ENCODE data around the gene IFNG. TPM values are rescaled to one million over a fixed set of nuclear protein-coding genes. Genes with fewer than 3 reads are reported as not detected.
A peak's percentile ranks its signal among the peaks of the same experiment; 100 is the strongest.

Gene IFNG
- total and polyA plus RNA-seq, 10 donors: 0.23 to 2.2 (median 0.60) TPM; not detected in 1

GRCh38 chr12:68158432-68158831 is 1.1 kb downstream of the IFNG start:
- TF ChIP-seq POLR2AphosphoS5 (IDR thresholded peaks at IDR 0.05) (no peak), CTCF (IDR thresholded peaks at IDR 0.05 in 8 of 11, conservative IDR thresholded peaks at IDR 0.05 in 3 of 11) (peak in 9 of 11 experiments; percentile 4 to 55 (median 35)), POLR2A (IDR thresholded peaks at IDR 0.05) (no peak)
- H3K4me3 ChIP-seq: peak overlapping the region in 1 of 8 donors; percentile 40
- H3K36me3 ChIP-seq: no peaks in the 10 kb centered on the region
- H3K27ac ChIP-seq: peak overlapping the region in 1 of 8 donors; percentile 3
- H3K27me3 ChIP-seq (replicated peaks in 1 of 7): no peaks in the 10 kb centered on the region
- 33 to 56% (median 40%) methylated on average over 2 of the region's 2 CpGs for WGBS, 5 donors
- intact Hi-C loops (cut with DNase I; ENCODE audit: low total_unique reads): no loop called here
- peaks cover 0 to 16% (median under 1%) of the 10 kb centered on the region in 6 donors for H3K4me1 ChIP-seq
- DNase-seq: no peak
- no peaks in the 10 kb centered on the region for H3K9me3 ChIP-seq

GRCh38 chr12:68157380-68157779 is 2.2 kb downstream of the IFNG start:
- H3K4me3 ChIP-seq: peak overlapping the region in 1 of 8 donors; percentile 40
- no peak for TF ChIP-seq POLR2AphosphoS5 (IDR thresholded peaks at IDR 0.05)
- no peak for TF ChIP-seq POLR2A (IDR thresholded peaks at IDR 0.05)
- TF ChIP-seq CTCF (IDR thresholded peaks at IDR 0.05 in 8 of 11, conservative IDR thresholded peaks at IDR 0.05 in 3 of 11): no peak
- DNase-seq: no peak
- H3K27ac ChIP-seq: peak overlapping the region in 1 of 8 donors; percentile 33
- H3K4me1 ChIP-seq: peaks cover 0 to 11% (median 0%) of the 10 kb centered on the region in 6 donors
- intact Hi-C loops (cut with DNase I; ENCODE audit: low total_unique reads): no loop called here
- H3K36me3 ChIP-seq: no peaks in the 10 kb centered on the region
- no peaks in the 10 kb centered on the region for H3K27me3 ChIP-seq (replicated peaks in 1 of 7)
- WGBS, 5 donors: 51 to 65% (median 54%) methylated on average over 4 of the region's 4 CpGs
- H3K9me3 ChIP-seq: no peaks in the 10 kb centered on the region

GRCh38 chr12:68156636-68157035 is 2.9 kb downstream of the IFNG start:
- no peaks in the 10 kb centered on the region for H3K36me3 ChIP-seq

GRCh38 chr12:68154779-68155178 is 4.8 kb downstream of the IFNG start:
- Histone ChIP-seq H3K4me3 (no peak overlapping the region), H3K4me1 (peaks cover 0 to 11% (median 0%) of the 10 kb centered on the region in 6 donors), H3K27ac (no peak overlapping the region), H3K36me3 (no peaks in the 10 kb centered on the region), H3K27me3 (replicated peaks in 1 of 7) (no peaks in the 10 kb centered on the region), H3K9me3 (no peaks in the 10 kb centered on the region)
- 59 to 88% (median 76%) methylated on average over 1 of the region's 1 CpG for WGBS, 5 donors
- no peak for DNase-seq
- TF ChIP-seq POLR2AphosphoS5 (IDR thresholded peaks at IDR 0.05) (no peak), CTCF (IDR thresholded peaks at IDR 0.05 in 8 of 11, conservative IDR thresholded peaks at IDR 0.05 in 3 of 11) (no peak), POLR2A (IDR thresholded peaks at IDR 0.05) (no peak)
- intact Hi-C loops (cut with DNase I; ENCODE audit: low total_unique reads): no loop called here

More at GRCh38 chr12:68156636-68157035, 2.9 kb downstream of the IFNG start:
- 63 to 71% (median 68%) methylated on average over 1 of the region's 1 CpG for WGBS, 5 donors
- H3K9me3 ChIP-seq: no peaks in the 10 kb centered on the region
- intact Hi-C loops (cut with DNase I; ENCODE audit: low total_unique reads): no loop called here
- TF ChIP-seq POLR2AphosphoS5 (IDR thresholded peaks at IDR 0.05) (no peak), POLR2A (IDR thresholded peaks at IDR 0.05) (no peak), CTCF (IDR thresholded peaks at IDR 0.05 in 8 of 11, conservative IDR thresholded peaks at IDR 0.05 in 3 of 11) (no peak)
- H3K4me3 ChIP-seq: no peak overlapping the region
- H3K27ac ChIP-seq: no peak overlapping the region
- no peaks in the 10 kb centered on the region for H3K27me3 ChIP-seq (replicated peaks in 1 of 7)
- no peak for DNase-seq
- H3K4me1 ChIP-seq: peaks cover 0 to 11% (median 0%) of the 10 kb centered on the region in 6 donors
